Hepatocyte (in vitro differentiated cells): ENCODE measurements around the gene PRTG.

Experiments
- CTCF ChIP-seq: fragments of 200-600 bp; sonication (generic); IDR thresholded peaks from 2 replicates; pipeline ENCODE4 v1.5.1; 2016; ENCODE audit warnings: antibody characterized with exemption, mild to moderate bottlenecking; ENCODE audit not compliant: poor library complexity
- EZH2 ChIP-seq: fragments of 200-600 bp; sonication (generic); IDR thresholded peaks from 2 replicates; pipeline ENCODE4 v1.6.1; 2016; ENCODE audit warnings: antibody characterized with exemption, mild to moderate bottlenecking, borderline replicate concordance
- EZH2phosphoT487 ChIP-seq: fragments of 200-600 bp; sonication (generic); IDR thresholded peaks from one replicate; pipeline ENCODE4 v1.6.1; 2018; ENCODE audit warnings: antibody characterized with exemption, mild to moderate bottlenecking, low read depth, moderate library complexity; ENCODE audit not compliant: unreplicated experiment, severe bottlenecking

GRCh38 chr15:55618387-55618786 lies 124.6 kb downstream of the PRTG start:
- TF ChIP-seq CTCF (no peak), EZH2 (no peak), EZH2phosphoT487 (no peak)
